Measurements from ENCODE around the gene KRT79.

The KRT79 gene

GRCh38 chr12:52782502-52782901 lies 51.6 kb downstream of the KRT79 start:
- no peaks in the 10 kb centered on the region for H3K36me3 ChIP-seq (ENCODE audit: control insufficient read depth, insufficient read depth, low read length)
- H3K9me3 ChIP-seq (ENCODE audit: control insufficient read depth, low read length), result no peaks in the 10 kb centered on the region
- H3K4me1 ChIP-seq (ENCODE audit: control insufficient read depth, insufficient read depth, low read length), result no peaks in the 10 kb centered on the region
- no peak overlapping the region for H3K4me3 ChIP-seq (ENCODE audit: low read length)
- H3K9ac ChIP-seq (ENCODE audit: low read length), result no peak overlapping the region
- H3K27me3 ChIP-seq (ENCODE audit: control insufficient read depth, insufficient read depth, low read length), result peaks cover 9% of the 10 kb centered on the region

- Histone ChIP-seq H3K4me1 (ENCODE audit: control insufficient read depth, insufficient read depth, low read length) (no peaks in the 10 kb centered on the region), H3K27me3 (ENCODE audit: control insufficient read depth, insufficient read depth, low read length) (peaks cover 13% of the 10 kb centered on the region), H3K9me3 (ENCODE audit: control insufficient read depth, low read length) (no peaks in the 10 kb centered on the region), H3K36me3 (ENCODE audit: control insufficient read depth, insufficient read depth, low read length) (no peaks in the 10 kb centered on the region), H3K9ac (ENCODE audit: low read length) (no peak overlapping the region), H3K4me3 (ENCODE audit: low read length) (no peak overlapping the region)
Observed at GRCh38 chr12:52781399-52782082, 52.6 kb downstream of the KRT79 start.

- peaks cover 13% of the 10 kb centered on the region for H3K27me3 ChIP-seq (ENCODE audit: control insufficient read depth, insufficient read depth, low read length)
Observed at GRCh38 chr12:52779914-52780313, 54.2 kb downstream of the KRT79 start.

GRCh38 chr12:52778833-52779232 lies 55.3 kb downstream of the KRT79 start:
- H3K9me3 ChIP-seq (ENCODE audit: control insufficient read depth, low read length), result no peaks in the 10 kb centered on the region
- H3K4me3 ChIP-seq (ENCODE audit: low read length), result no peak overlapping the region
- H3K4me1 ChIP-seq (ENCODE audit: control insufficient read depth, insufficient read depth, low read length), result no peaks in the 10 kb centered on the region
- peaks cover 13% of the 10 kb centered on the region for H3K27me3 ChIP-seq (ENCODE audit: control insufficient read depth, insufficient read depth, low read length)
- no peaks in the 10 kb centered on the region for H3K36me3 ChIP-seq (ENCODE audit: control insufficient read depth, insufficient read depth, low read length)
- H3K9ac ChIP-seq (ENCODE audit: low read length), result no peak overlapping the region

More at GRCh38 chr12:52779914-52780313, 54.2 kb downstream of the KRT79 start:
- H3K9ac ChIP-seq (ENCODE audit: low read length), result no peak overlapping the region
- no peaks in the 10 kb centered on the region for H3K4me1 ChIP-seq (ENCODE audit: control insufficient read depth, insufficient read depth, low read length)
- no peaks in the 10 kb centered on the region for H3K36me3 ChIP-seq (ENCODE audit: control insufficient read depth, insufficient read depth, low read length)
- H3K9me3 ChIP-seq (ENCODE audit: control insufficient read depth, low read length), result no peaks in the 10 kb centered on the region
- no peak overlapping the region for H3K4me3 ChIP-seq (ENCODE audit: low read length)

- Histone ChIP-seq H3K36me3 (ENCODE audit: control insufficient read depth, insufficient read depth, low read length) (no peaks in the 10 kb centered on the region), H3K9me3 (ENCODE audit: control insufficient read depth, low read length) (no peaks in the 10 kb centered on the region), H3K27me3 (ENCODE audit: control insufficient read depth, insufficient read depth, low read length) (peaks cover 14% of the 10 kb centered on the region), H3K9ac (ENCODE audit: low read length) (no peak overlapping the region), H3K4me1 (ENCODE audit: control insufficient read depth, insufficient read depth, low read length) (no peaks in the 10 kb centered on the region), H3K4me3 (ENCODE audit: low read length) (no peak overlapping the region)
Observed at GRCh38 chr12:52777566-52777965, 56.5 kb downstream of the KRT79 start.

GRCh38 chr12:52776913-52777395 lies 57.2 kb downstream of the KRT79 start, which contains the start of gene KRT76:
Gene KRT76, minus strand, starts transcription at chr12:52777345. Its CDS starts 54 bp downstream, at chr12:52777291.
- Histone ChIP-seq H3K36me3 (ENCODE audit: control insufficient read depth, insufficient read depth, low read length) (no peaks in the 10 kb centered on the region), H3K27me3 (ENCODE audit: control insufficient read depth, insufficient read depth, low read length) (peaks cover 20% of the 10 kb centered on the region), H3K4me3 (ENCODE audit: low read length) (no peak within 1 kb of the TSS), H3K9ac (ENCODE audit: low read length) (no peak within 1 kb of the TSS), H3K4me1 (ENCODE audit: control insufficient read depth, insufficient read depth, low read length) (no peaks in the 10 kb centered on the region), H3K9me3 (ENCODE audit: control insufficient read depth, low read length) (no peaks in the 10 kb centered on the region)

GRCh38 chr12:52776435-52776834 lies 57.7 kb downstream of the KRT79 start:
- peaks cover 22% of the 10 kb centered on the region for H3K27me3 ChIP-seq (ENCODE audit: control insufficient read depth, insufficient read depth, low read length)
- H3K36me3 ChIP-seq (ENCODE audit: control insufficient read depth, insufficient read depth, low read length), result no peaks in the 10 kb centered on the region
- no peaks in the 10 kb centered on the region for H3K9me3 ChIP-seq (ENCODE audit: control insufficient read depth, low read length)

GRCh38 chr12:52774629-52775250 lies 59.4 kb downstream of the KRT79 start:
- H3K4me1 ChIP-seq (ENCODE audit: control insufficient read depth, insufficient read depth, low read length), result no peaks in the 10 kb centered on the region
- H3K9me3 ChIP-seq (ENCODE audit: control insufficient read depth, low read length), result no peaks in the 10 kb centered on the region
- H3K9ac ChIP-seq (ENCODE audit: low read length), result no peak overlapping the region
- H3K4me3 ChIP-seq (ENCODE audit: low read length), result no peak overlapping the region
- no peaks in the 10 kb centered on the region for H3K36me3 ChIP-seq (ENCODE audit: control insufficient read depth, insufficient read depth, low read length)
- H3K27me3 ChIP-seq (ENCODE audit: control insufficient read depth, insufficient read depth, low read length), result peaks cover 19% of the 10 kb centered on the region

More at GRCh38 chr12:52776435-52776834, 57.7 kb downstream of the KRT79 start:
- no peaks in the 10 kb centered on the region for H3K4me1 ChIP-seq (ENCODE audit: control insufficient read depth, insufficient read depth, low read length)
- no peak overlapping the region for H3K9ac ChIP-seq (ENCODE audit: low read length)
- H3K4me3 ChIP-seq (ENCODE audit: low read length), result no peak overlapping the region

- H3K4me1 ChIP-seq (ENCODE audit: control insufficient read depth, insufficient read depth, low read length), result no peaks in the 10 kb centered on the region
- H3K27me3 ChIP-seq (ENCODE audit: control insufficient read depth, insufficient read depth, low read length), result peaks cover 20% of the 10 kb centered on the region
- no peak overlapping the region for H3K4me3 ChIP-seq (ENCODE audit: low read length)
- no peaks in the 10 kb centered on the region for H3K36me3 ChIP-seq (ENCODE audit: control insufficient read depth, insufficient read depth, low read length)
- no peak overlapping the region for H3K9ac ChIP-seq (ENCODE audit: low read length)
- H3K9me3 ChIP-seq (ENCODE audit: control insufficient read depth, low read length), result no peaks in the 10 kb centered on the region
Observed at GRCh38 chr12:52772772-52773171, 61.3 kb downstream of the KRT79 start.

- Histone ChIP-seq H3K4me1 (ENCODE audit: control insufficient read depth, insufficient read depth, low read length) (no peaks in the 10 kb centered on the region), H3K27me3 (ENCODE audit: control insufficient read depth, insufficient read depth, low read length) (peaks cover 16% of the 10 kb centered on the region), H3K36me3 (ENCODE audit: control insufficient read depth, insufficient read depth, low read length) (no peaks in the 10 kb centered on the region), H3K9ac (ENCODE audit: low read length) (no peak overlapping the region), H3K9me3 (ENCODE audit: control insufficient read depth, low read length) (no peaks in the 10 kb centered on the region), H3K4me3 (ENCODE audit: low read length) (no peak overlapping the region)
Observed at GRCh38 chr12:52772188-52772587, 61.9 kb downstream of the KRT79 start.

- Histone ChIP-seq H3K9ac (ENCODE audit: low read length) (no peak overlapping the region), H3K27me3 (ENCODE audit: control insufficient read depth, insufficient read depth, low read length) (peaks cover 15% of the 10 kb centered on the region), H3K4me1 (ENCODE audit: control insufficient read depth, insufficient read depth, low read length) (no peaks in the 10 kb centered on the region), H3K4me3 (ENCODE audit: low read length) (no peak overlapping the region), H3K9me3 (ENCODE audit: control insufficient read depth, low read length) (no peaks in the 10 kb centered on the region), H3K36me3 (ENCODE audit: control insufficient read depth, insufficient read depth, low read length) (no peaks in the 10 kb centered on the region)
Observed at GRCh38 chr12:52771505-52771904, 62.6 kb downstream of the KRT79 start.
